T-helper 2 cell treated with Interferon-gamma antibody and Interleukin-4, amounts not matched to agents 5 μg/mL and 100 μg/mL, for 36 hours (primary cell): ENCODE results near the gene NID2.

Experiments
- DNase-seq: peaks from one replicate; pipeline ENCODE4 v3.0.0; 2021; ENCODE audit warnings: low spot score
- H3K27ac Mint-ChIP-seq: one replicate; pipeline ENCODE4 v1.8.0; 2021; ENCODE audit warnings: mild to moderate bottlenecking, mixed read lengths
- H3K27me3 Mint-ChIP-seq: one replicate; pipeline ENCODE4 v1.8.0; 2021; ENCODE audit warnings: low read depth, mixed read lengths
- H3K36me3 Mint-ChIP-seq: one replicate; pipeline ENCODE4 v1.8.0; 2021; ENCODE audit warnings: low read depth, mixed read lengths
- H3K4me1 Mint-ChIP-seq: one replicate; pipeline ENCODE4 v1.8.0; 2021; ENCODE audit warnings: low read depth, mixed read lengths
- H3K4me3 Mint-ChIP-seq: one replicate; pipeline ENCODE4 v1.8.0; 2022; ENCODE audit warnings: mild to moderate bottlenecking, moderate library complexity, mixed read lengths
- H3K9me3 Mint-ChIP-seq: one replicate; pipeline ENCODE4 v1.8.0; 2021; ENCODE audit warnings: mixed read lengths

Gene NID2, protein sequence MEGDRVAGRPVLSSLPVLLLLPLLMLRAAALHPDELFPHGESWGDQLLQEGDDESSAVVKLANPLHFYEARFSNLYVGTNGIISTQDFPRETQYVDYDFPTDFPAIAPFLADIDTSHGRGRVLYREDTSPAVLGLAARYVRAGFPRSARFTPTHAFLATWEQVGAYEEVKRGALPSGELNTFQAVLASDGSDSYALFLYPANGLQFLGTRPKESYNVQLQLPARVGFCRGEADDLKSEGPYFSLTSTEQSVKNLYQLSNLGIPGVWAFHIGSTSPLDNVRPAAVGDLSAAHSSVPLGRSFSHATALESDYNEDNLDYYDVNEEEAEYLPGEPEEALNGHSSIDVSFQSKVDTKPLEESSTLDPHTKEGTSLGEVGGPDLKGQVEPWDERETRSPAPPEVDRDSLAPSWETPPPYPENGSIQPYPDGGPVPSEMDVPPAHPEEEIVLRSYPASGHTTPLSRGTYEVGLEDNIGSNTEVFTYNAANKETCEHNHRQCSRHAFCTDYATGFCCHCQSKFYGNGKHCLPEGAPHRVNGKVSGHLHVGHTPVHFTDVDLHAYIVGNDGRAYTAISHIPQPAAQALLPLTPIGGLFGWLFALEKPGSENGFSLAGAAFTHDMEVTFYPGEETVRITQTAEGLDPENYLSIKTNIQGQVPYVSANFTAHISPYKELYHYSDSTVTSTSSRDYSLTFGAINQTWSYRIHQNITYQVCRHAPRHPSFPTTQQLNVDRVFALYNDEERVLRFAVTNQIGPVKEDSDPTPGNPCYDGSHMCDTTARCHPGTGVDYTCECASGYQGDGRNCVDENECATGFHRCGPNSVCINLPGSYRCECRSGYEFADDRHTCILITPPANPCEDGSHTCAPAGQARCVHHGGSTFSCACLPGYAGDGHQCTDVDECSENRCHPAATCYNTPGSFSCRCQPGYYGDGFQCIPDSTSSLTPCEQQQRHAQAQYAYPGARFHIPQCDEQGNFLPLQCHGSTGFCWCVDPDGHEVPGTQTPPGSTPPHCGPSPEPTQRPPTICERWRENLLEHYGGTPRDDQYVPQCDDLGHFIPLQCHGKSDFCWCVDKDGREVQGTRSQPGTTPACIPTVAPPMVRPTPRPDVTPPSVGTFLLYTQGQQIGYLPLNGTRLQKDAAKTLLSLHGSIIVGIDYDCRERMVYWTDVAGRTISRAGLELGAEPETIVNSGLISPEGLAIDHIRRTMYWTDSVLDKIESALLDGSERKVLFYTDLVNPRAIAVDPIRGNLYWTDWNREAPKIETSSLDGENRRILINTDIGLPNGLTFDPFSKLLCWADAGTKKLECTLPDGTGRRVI (N-terminal part only)

DNA sequence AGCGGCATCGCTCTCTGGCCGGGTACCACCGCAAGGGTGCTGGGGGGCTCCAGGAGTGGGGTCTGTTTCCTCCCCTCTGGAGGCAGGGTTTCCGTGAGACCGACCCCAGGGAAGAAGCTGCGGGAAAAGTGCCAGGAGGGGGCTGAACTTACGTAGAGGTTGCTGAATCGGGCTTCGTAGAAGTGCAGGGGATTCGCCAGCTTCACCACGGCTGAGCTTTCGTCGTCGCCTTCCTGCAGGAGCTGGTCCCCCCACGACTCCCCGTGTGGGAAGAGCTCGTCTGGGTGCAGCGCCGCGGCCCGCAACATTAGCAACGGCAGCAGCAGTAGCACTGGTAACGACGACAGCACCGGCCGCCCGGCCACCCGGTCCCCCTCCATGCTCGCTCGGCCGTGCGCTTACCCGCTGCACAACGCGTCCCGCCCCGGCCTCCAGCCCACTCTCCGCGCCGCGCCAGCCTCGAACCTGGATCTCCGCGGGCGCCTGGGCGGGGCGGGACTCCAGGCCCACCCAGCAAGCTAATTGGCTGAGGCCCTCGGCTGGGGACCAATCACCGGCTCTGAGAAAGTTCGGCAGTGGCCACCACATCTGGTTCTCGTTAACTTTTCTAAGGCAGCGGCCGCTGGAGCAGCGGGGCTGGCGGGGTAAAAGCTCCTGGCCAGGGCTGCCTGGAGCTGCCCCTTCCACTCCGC is at the start of gene NID2:
Gene NID2 (minus strand): TSS at position 445 of the 692 bp plus-strand sequence. CDS start 65 bp downstream, at position 380.
- Mint-ChIP-seq H3K27ac (no peak within 1 kb of the TSS), H3K4me3 (peak within 1 kb of the TSS; percentile 70), H3K4me1 (peaks cover 21% of the 10 kb centered on the region), H3K36me3 (no peaks in the 10 kb centered on the region), H3K9me3 (no peaks in the 10 kb centered on the region), H3K27me3 (peaks cover 67% of the 10 kb centered on the region)
- DNase-seq: peak; percentile 51

DNA sequence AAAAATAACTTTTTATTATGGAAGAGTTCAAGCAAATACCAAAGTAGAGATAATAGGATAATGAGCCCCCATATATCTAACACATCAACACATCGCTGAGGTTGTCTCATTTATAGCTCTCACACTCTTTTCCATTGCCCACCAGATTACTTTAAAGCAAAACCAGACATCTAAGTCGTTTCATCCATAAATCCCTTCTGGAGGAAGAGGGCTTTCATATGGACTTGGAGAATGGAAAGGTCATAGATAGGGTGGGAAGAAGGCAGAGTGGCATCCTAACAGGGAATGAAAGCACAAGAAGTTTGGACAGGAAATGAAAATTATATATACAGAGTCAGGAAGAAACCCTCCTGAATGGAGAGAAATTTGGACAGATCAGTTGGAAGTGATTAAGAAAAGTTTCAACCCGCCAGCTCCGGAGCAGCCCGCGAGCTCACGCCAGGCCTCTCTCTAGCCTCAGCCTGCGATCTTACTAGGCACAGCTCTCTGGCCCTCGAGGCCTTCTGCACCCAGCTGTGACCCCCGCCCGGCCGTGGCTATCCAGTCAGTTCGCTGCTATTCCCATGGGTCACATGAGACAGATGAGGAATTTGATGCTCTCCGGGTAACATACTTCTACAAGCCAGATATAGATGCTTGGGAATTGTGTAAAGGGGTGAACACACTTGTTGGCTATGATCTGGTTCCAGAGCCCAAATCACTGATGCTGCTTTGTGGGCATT is 48.4 kb upstream of the NID2 start:
- Mint-ChIP-seq H3K9me3 (no peaks in the 10 kb centered on the region), H3K27ac (no peak overlapping the region), H3K4me3 (no peak overlapping the region), H3K4me1 (no peaks in the 10 kb centered on the region), H3K27me3 (peaks cover 32% of the 10 kb centered on the region), H3K36me3 (no peaks in the 10 kb centered on the region)
- DNase-seq: no peak

GRCh38 chr14:52115286-52115685 is 46.4 kb upstream of the NID2 start:
- no peak for DNase-seq
- Mint-ChIP-seq H3K4me3 (no peak overlapping the region), H3K27me3 (peaks cover 24% of the 10 kb centered on the region), H3K36me3 (no peaks in the 10 kb centered on the region), H3K4me1 (no peaks in the 10 kb centered on the region), H3K27ac (no peak overlapping the region), H3K9me3 (no peaks in the 10 kb centered on the region)

- Mint-ChIP-seq H3K27me3 (peaks cover 14% of the 10 kb centered on the region), H3K9me3 (no peaks in the 10 kb centered on the region), H3K4me1 (no peaks in the 10 kb centered on the region), H3K4me3 (no peak overlapping the region), H3K36me3 (no peaks in the 10 kb centered on the region), H3K27ac (no peak overlapping the region)
- no peak for DNase-seq
Observed at GRCh38 chr14:52112336-52113018, 43.6 kb upstream of the NID2 start.

DNA sequence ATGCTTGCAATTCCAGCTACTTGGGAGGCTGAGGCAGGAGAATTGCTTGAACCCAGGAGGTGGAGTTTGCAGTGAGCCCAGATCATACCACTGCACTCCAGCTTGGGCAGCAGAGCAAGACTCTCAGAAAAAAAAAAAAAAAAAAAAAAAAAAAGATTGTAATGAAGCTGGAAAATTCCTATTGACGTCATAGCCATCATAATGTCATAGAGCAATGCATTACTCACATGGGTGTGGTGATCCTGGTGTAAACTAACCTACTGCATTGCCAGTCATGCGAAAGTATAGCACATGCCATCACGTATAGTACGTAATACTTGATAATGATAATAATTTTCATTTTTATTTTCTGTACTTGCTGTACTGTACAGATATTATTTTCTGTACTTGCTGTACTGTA is 42.7 kb upstream of the NID2 start:
- no peaks in the 10 kb centered on the region for H3K9me3 Mint-ChIP-seq
- H3K4me3 Mint-ChIP-seq: no peak overlapping the region
- H3K4me1 Mint-ChIP-seq: no peaks in the 10 kb centered on the region
- DNase-seq: no peak
- H3K36me3 Mint-ChIP-seq: no peaks in the 10 kb centered on the region
- no peak overlapping the region for H3K27ac Mint-ChIP-seq
- H3K27me3 Mint-ChIP-seq: peaks cover 13% of the 10 kb centered on the region

DNA sequence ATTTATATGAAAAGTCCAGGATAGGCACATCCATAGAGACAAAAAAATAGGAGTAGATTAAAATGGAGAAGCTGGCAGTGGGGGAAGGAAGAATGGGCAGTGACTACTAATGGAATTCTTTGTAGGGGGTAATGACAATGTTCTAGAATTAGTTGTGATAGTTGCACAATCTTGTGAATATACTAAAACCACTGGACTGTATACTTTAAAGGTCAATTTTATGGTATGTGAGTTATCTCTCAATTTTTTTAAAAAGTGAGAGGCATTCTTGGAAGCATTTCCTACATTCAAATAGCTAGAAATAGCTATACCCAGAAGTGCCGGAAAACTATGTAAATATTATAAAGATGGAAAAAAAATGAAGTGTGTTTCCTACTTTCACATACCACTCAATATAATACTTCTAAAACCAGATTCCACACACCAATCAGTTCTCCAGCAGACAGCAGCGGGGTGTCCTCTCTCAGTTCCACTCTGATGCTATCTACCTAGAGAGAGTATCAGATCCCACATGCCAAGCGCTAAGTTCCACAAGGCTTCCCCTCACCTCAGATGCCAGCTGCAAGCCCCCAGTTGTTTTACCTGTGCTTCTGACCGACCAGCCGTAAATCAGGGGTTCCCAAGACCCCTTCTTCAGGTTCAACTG is 41.7 kb upstream of the NID2 start:
- Mint-ChIP-seq H3K4me1 (no peaks in the 10 kb centered on the region), H3K27ac (no peak overlapping the region), H3K4me3 (no peak overlapping the region), H3K9me3 (no peaks in the 10 kb centered on the region), H3K36me3 (no peaks in the 10 kb centered on the region), H3K27me3 (peaks cover 6% of the 10 kb centered on the region)
- DNase-seq: no peak

- no peaks in the 10 kb centered on the region for H3K4me1 Mint-ChIP-seq
- no peak for DNase-seq
- no peak overlapping the region for H3K4me3 Mint-ChIP-seq
- no peaks in the 10 kb centered on the region for H3K36me3 Mint-ChIP-seq
- no peaks in the 10 kb centered on the region for H3K9me3 Mint-ChIP-seq
- peaks cover 4% of the 10 kb centered on the region for H3K27me3 Mint-ChIP-seq
- H3K27ac Mint-ChIP-seq: no peak overlapping the region
Observed at GRCh38 chr14:52108823-52109222, 40.0 kb upstream of the NID2 start.

- H3K4me3 Mint-ChIP-seq: no peak overlapping the region
- DNase-seq: no peak
- H3K36me3 Mint-ChIP-seq: no peaks in the 10 kb centered on the region
- peaks cover 4% of the 10 kb centered on the region for H3K27me3 Mint-ChIP-seq
- no peaks in the 10 kb centered on the region for H3K9me3 Mint-ChIP-seq
- no peak overlapping the region for H3K27ac Mint-ChIP-seq
- no peaks in the 10 kb centered on the region for H3K4me1 Mint-ChIP-seq
Observed at GRCh38 chr14:52106840-52107239, 38.0 kb upstream of the NID2 start.

DNA sequence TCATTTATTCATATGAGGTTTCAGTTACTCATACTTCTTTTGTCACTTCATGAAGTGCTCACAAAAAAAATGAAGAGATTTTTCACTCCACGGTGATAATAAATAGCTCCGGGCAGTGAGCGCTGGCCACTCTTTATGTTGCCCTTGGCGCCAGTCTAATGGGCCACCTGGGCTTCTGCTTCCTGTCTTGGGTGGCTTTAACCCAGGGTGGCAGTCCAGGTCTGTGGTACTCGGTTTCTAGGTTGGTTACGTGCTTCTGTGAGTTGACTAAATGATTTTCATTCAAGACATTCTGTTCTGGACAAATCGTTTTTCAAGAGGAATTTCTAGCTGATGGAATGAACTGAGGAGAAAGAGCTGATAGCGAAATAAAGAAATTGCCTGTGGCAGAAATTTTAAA is 34.6 kb upstream of the NID2 start:
- Mint-ChIP-seq H3K9me3 (no peaks in the 10 kb centered on the region), H3K4me3 (no peak overlapping the region), H3K36me3 (no peaks in the 10 kb centered on the region), H3K27me3 (peaks cover 16% of the 10 kb centered on the region), H3K27ac (no peak overlapping the region), H3K4me1 (no peaks in the 10 kb centered on the region)
- DNase-seq: no peak

DNA sequence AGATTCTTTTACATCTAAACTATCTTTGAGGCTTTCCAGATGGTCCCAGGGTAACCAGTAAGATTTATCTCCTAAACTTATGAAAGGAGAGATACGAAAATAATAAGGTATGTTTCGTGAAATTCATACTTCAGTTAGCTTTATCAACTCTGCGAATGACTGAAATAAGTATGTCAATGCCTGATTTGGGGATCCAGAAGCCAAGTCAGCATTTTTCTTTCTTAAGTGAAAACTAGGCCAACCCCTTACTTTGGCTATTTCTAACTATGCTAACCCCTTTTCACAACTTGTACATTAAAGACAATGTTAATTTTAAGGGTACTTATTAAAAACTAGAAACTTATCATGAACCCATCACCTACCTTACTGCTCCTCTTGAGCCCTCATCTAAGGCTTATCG is 26.9 kb upstream of the NID2 start:
- H3K36me3 Mint-ChIP-seq: no peaks in the 10 kb centered on the region
- H3K27ac Mint-ChIP-seq: no peak overlapping the region

GRCh38 chr14:52095336-52095735 is 26.5 kb upstream of the NID2 start:
- Mint-ChIP-seq H3K27me3 (peaks cover 28% of the 10 kb centered on the region), H3K36me3 (no peaks in the 10 kb centered on the region), H3K4me1 (no peaks in the 10 kb centered on the region), H3K27ac (no peak overlapping the region), H3K9me3 (no peaks in the 10 kb centered on the region), H3K4me3 (no peak overlapping the region)
- DNase-seq: no peak

More for the DNA sequence above, 26.9 kb upstream of the NID2 start:
- no peaks in the 10 kb centered on the region for H3K9me3 Mint-ChIP-seq
- no peak overlapping the region for H3K4me3 Mint-ChIP-seq
- no peaks in the 10 kb centered on the region for H3K4me1 Mint-ChIP-seq
- peaks cover 29% of the 10 kb centered on the region for H3K27me3 Mint-ChIP-seq
- DNase-seq: no peak
